Measurements from ENCODE around the gene EIF5A. TPM values are rescaled to one million over a fixed set of nuclear protein-coding genes. Genes with fewer than 3 reads are reported as not detected.
A peak's percentile ranks its signal among the peaks of the same experiment; 100 is the strongest.

Gene EIF5A
- 623 TPM for total RNA-seq

DNA sequence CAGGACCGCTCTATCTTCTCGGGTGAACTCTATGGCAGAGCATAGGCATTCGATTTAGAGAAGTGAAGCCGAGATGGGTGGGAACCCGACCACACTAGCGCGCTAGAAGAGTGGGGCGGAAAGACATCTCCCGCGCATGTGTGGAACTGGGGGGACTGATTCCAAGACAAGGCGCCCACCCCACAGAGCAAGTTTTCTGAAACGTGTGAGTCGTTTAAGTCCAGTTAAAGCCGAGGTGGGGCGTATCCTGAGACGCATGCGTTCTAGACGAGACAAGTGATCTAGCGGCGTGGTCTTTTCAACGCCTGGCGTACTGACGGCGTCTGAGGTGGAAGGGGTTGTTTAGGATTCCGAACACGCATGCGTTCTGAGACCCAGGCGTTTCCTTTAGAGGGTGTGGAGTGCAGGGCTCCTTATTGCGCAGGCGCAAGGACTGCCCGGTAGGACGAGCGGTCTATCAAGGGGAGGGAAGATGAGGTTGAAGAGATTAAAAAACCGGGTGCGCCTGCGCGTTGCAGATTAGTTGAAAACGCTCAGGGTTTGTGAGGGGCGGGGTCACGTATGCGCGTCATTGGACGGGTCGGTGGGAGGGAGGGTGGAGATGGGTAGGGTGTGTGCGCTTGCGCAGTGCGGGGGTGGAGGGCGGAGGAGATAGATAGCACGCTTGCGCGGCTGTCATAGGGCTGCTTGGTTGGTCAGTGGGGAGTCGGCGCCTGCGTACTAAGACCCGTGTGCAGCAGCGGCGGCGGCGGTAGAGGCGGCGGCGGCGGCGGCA is at the start of gene EIF5A:
Gene EIF5A, plus strand, starts transcription at position 718 of the 775 bp plus-strand sequence. CDS start 2,008 bp downstream, outside the sequence.
- peak; percentile 92 for ATAC-seq

DNA sequence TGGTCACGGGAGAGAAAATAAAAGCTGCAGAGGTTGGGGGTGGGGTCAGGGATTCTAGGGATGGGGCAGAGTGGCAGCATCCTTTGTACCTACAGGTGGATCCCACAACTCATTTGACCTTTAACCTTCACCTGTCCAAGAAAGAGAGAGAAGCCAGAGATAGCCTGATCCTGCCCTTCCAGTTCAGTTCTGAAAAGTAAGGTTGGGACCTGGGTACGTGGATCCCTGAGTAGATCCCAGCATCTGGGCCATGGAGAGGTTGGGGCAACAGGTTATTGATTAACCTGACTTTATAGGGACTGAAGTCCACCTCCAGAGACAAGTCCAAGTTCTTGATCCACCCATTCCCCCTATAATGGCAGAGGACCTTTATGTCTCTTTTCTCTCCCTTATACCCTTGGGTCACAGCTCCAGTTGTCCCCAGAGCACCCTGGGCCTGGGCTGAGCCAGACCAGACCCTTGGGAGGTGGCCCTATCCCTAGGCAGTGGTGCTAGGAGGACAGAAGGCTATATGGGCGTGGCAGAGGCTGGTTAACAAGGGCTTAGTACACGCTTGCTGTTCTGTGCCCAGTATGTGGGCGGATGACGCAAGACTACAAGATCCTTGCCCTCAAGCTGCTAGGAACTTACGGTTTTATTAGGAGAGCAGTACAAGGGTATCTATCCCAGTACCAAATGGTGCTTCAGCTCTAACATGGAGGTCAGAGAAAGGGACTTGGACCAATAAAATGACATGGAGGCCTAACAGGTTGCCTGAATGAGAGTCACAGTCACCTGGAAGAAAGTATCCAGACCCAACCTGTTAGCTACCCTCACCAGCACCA is 48.5 kb upstream of the EIF5A start:
- ATAC-seq, result peak; percentile 26

GRCh38 chr17:7259555-7259889 is 47.9 kb upstream of the EIF5A start:
- no peak for ATAC-seq

DNA sequence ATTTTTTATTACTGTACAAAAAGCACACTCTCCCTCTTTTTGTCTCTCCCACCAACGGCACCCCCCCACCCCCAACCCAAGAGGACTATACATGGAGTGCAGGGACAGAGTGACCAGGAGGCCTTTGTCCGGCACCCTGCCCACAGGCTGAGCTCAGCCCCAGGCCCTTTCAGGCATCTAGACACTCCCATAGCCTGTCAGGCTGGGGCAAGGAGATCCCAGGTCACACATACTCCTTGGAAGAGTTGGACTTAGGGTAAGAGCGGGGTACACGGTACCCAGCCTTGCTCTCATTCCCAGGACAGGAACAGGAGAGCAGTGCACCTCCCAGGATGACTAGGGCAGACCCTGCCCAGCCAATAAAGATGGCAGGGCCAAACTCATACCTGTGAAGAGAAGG is 47.3 kb upstream of the EIF5A start:
- no peak for ATAC-seq

DNA sequence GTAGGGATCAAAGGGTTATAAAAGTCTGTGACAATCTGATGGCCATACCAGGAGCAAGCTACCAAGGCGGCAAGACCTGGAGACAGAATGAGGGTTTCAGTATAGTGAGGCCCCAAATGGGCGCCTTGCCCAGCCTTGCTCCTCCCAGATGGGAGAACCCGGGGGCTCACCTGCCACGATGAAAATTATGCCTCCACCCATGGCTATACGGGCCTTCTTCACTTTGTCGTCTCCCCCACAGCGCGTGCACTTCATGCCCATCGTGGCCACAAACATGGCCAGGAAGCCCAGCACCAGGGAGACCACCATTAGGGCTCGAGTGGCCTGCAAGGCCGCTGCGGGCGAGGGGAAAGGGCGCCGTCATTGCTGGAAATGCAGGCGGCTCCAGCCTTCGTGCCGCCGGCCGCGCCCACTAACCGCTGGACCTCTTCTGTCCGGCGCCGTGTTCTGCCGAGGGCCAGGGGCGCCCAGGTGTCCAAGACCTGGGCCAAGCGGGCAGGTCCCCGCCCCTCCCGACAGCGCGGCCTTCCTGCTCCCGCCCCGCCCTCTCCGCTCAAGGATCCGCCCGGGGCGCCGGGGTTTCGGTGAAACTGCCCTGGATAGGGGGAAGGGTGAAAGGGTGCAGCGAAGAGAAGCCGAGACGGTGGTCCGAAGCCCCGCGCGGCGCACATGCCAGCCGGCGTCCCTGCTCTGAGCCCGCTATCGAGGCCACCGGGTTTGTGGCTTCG is 46.6 kb upstream of the EIF5A start:
- ATAC-seq, result peak; percentile 39

GRCh38 chr17:7261379-7262191 is 45.8 kb upstream of the EIF5A start:
- peak; percentile 0 for ATAC-seq

GRCh38 chr17:7262192-7262934 is 45.1 kb upstream of the EIF5A start, which contains the start of gene CLDN7:
CLDN7 (minus strand) TSS chr17:7262478; CDS start chr17:7262043, 435 bp downstream.
- peak; percentile 79 for ATAC-seq

- peak; percentile 70 for ATAC-seq
Measured at GRCh38 chr17:7262935-7263800, 44.3 kb upstream of the EIF5A start.

DNA sequence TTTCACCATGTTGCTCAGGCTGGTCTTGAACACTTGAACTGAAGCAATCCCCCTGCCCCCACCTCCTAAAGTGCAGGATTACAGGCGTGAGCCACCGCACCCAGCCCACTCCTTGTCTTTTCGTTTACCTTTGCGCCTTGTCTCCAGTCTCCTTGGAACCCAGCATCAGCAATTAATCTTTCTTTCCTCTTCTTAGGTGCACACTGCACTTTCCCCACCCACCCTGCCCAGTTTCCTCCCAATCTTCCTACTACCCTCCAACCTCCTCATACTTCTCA is 43.7 kb upstream of the EIF5A start:
- ATAC-seq, result no peak

- ATAC-seq, result no peak
Measured at GRCh38 chr17:7266784-7267183, 40.6 kb upstream of the EIF5A start.

- ATAC-seq, result no peak
Measured at GRCh38 chr17:7279448-7279847, 28.0 kb upstream of the EIF5A start.

DNA sequence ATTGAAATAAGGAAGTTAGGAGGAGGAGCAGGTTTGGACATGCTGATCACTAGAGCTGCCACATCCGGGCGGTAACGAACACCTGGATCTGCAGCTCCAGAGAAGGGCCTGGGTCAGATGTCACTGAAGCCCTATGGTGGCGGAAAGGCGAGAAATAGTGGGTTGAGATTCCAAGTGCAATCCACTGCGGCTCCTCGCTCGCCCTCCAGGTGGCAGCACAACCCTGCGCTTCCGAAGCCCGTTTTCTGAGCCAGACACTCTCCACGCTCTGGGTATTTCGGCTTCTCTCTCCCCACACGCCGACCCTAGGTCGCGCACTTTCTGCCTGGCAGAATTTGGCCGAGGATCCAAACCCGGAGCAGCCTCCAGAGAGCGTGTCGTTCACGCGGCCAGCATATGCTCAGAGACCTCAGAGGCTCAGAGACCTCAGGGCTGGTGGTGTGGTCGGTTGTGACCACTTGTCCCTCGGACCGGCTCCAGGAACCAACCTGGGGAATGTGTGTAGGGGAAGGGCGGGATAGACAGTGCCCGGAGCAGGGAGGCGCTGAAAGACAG is 26.8 kb upstream of the EIF5A start:
- ATAC-seq, result peak; percentile 83

- ATAC-seq, result peak; percentile 87
Measured at GRCh38 chr17:7281074-7281952, 26.1 kb upstream of the EIF5A start, which contains the start of gene SLC2A4. SLC2A4 (plus strand) TSS chr17:7281718; CDS start chr17:7281935, 217 bp downstream.

- ATAC-seq, result no peak
Measured at GRCh38 chr17:7281953-7282751, 25.3 kb upstream of the EIF5A start.

DNA sequence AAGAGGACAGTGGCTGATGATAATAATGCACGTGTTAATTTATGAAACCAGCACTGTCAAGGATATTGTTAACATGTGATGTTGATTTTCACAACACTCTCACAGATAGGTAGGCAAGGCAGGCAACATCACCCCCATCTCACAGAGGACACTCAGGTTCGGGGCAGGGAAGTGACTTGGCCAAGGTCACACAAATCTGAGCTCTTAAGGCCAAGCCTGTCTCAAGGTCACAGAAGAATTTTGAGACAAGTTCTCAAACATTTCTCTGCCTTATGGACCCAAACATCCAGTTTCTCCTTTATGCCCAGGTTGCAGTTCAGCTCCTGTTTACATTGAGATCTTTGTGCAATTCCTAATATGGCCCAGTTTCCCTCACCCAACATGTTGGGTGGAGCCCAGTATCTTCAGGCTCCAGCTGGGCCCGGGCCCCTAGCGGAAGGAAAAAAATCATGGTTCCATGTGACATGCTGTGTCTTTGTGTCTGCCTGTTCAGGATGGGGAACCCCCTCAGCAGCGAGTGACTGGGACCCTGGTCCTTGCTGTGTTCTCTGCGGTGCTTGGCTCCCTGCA is 24.6 kb upstream of the EIF5A start:
- ATAC-seq, result no peak

DNA sequence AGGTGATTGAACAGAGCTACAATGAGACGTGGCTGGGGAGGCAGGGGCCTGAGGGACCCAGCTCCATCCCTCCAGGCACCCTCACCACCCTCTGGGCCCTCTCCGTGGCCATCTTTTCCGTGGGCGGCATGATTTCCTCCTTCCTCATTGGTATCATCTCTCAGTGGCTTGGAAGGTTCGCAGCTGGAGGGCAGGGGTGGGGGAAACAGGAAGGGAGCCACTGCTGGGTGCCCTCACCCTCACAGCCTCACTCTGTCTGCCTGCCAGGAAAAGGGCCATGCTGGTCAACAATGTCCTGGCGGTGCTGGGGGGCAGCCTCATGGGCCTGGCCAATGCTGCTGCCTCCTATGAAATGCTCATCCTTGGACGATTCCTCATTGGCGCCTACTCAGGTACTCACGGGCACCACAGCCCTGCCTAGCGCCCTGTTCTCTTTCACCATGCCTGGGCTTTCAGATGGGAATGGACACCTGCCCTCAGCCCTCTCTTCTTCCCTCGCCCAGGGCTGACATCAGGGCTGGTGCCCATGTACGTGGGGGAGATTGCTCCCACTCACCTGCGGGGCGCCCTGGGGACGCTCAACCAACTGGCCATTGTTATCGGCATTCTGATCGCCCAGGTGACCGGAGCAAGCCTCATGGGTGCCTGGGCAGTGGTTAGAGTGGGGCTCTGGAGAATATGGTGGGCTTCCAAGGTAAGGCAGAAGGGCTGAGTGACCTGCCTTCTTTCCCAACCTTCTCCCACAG is 23.8 kb upstream of the EIF5A start:
- ATAC-seq, result no peak

DNA sequence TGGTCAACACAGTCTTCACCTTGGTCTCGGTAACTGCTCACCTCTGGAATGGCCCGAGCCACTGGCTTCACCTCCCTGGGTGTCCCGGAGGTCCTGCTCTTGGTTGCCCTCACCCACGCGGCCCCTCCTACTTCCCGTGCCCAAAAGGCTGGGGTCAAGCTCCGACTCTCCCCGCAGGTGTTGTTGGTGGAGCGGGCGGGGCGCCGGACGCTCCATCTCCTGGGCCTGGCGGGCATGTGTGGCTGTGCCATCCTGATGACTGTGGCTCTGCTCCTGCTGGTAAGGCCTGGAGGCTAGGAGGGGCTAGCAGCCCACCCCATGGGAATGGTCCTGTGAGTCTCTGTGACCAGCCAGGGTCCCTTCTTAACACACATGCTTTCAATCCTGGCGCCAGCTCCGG is 22.5 kb upstream of the EIF5A start:
- ATAC-seq, result no peak

Measured in esophagus mucosa (tissue), 1 donor.